ENCODE measurements around the gene BICD1.
A peak's percentile ranks its signal among the peaks of the same experiment; 100 is the strongest.

The BICD1 gene

DNA sequence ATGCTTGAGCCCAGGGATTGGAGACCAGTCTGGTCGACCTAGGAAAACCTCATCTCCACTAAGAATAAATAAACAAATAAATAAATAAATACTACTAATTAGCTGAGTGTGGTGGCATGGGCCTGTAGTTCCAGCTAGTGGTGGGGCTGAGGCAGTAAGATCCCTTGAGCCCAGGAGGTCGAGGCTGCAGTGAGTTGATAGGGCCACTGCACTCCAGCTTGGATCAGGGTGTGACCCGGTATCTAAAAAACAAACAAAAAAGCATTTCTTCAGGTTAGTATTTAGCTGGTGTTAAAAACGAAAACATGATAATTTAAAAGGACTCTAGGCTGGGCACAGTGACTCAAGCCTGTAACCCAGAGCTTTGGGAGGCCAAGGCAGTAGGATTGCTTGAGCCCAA is 291.5 kb downstream of the BICD1 start:
- no peaks in the 10 kb centered on the region for H3K9me3 ChIP-seq (ENCODE audit: severe bottlenecking)
- H3K36me3 ChIP-seq = no peaks in the 10 kb centered on the region
- no peak overlapping the region for H3K27ac ChIP-seq
- no peaks in the 10 kb centered on the region for H3K27me3 ChIP-seq (ENCODE audit: insufficient read depth, low read depth, severe bottlenecking)
- TF ChIP-seq, protein P1, sequence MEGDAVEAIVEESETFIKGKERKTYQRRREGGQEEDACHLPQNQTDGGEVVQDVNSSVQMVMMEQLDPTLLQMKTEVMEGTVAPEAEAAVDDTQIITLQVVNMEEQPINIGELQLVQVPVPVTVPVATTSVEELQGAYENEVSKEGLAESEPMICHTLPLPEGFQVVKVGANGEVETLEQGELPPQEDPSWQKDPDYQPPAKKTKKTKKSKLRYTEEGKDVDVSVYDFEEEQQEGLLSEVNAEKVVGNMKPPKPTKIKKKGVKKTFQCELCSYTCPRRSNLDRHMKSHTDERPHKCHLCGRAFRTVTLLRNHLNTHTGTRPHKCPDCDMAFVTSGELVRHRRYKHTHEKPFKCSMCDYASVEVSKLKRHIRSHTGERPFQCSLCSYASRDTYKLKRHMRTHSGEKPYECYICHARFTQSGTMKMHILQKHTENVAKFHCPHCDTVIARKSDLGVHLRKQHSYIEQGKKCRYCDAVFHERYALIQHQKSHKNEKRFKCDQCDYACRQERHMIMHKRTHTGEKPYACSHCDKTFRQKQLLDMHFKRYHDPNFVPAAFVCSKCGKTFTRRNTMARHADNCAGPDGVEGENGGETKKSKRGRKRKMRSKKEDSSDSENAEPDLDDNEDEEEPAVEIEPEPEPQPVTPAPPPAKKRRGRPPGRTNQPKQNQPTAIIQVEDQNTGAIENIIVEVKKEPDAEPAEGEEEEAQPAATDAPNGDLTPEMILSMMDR (IDR thresholded peaks at IDR 0.05; ENCODE audit: low read depth, low read length) = no peak
- no peak overlapping the region for H3K4me3 ChIP-seq (ENCODE audit: low read depth, low read length)
- no peak for DNase-seq

DNA sequence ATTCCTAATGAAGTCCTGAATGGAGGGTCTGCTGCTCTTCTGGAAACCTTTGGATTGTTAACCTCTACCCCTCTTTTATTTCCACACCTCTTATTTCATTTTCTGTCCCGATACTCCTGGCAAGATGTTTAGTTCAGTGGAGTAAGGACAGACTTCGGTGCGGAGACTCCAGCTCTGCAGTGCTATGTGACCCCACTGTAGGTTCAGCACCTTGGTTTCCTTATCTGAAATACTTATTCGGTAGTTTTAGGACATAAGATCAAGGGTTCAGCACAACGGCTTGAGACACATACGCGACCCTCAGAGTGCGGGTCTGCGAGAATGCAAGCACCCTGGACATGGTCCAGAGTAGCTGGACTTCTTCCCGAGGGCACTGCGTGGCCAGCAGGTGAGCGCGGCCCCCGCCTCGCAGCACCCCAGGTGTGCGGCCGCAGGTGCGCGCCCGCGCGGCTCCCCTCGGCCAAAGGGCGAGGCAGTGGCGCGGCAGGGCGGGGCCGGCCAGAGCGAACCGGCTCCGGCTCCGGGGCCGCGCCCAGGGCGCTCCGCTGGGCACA is 292.2 kb downstream of the BICD1 start:
- Histone ChIP-seq H3K9me3 (ENCODE audit: severe bottlenecking) (no peaks in the 10 kb centered on the region), H3K36me3 (no peaks in the 10 kb centered on the region), H3K27me3 (ENCODE audit: insufficient read depth, low read depth, severe bottlenecking) (no peaks in the 10 kb centered on the region), H3K4me3 (ENCODE audit: low read depth, low read length) (peak overlapping the region; percentile 77), H3K27ac (no peak overlapping the region)
- TF ChIP-seq, protein P1 (IDR thresholded peaks at IDR 0.05; ENCODE audit: low read depth, low read length) = no peak
- no peak for DNase-seq

DNA sequence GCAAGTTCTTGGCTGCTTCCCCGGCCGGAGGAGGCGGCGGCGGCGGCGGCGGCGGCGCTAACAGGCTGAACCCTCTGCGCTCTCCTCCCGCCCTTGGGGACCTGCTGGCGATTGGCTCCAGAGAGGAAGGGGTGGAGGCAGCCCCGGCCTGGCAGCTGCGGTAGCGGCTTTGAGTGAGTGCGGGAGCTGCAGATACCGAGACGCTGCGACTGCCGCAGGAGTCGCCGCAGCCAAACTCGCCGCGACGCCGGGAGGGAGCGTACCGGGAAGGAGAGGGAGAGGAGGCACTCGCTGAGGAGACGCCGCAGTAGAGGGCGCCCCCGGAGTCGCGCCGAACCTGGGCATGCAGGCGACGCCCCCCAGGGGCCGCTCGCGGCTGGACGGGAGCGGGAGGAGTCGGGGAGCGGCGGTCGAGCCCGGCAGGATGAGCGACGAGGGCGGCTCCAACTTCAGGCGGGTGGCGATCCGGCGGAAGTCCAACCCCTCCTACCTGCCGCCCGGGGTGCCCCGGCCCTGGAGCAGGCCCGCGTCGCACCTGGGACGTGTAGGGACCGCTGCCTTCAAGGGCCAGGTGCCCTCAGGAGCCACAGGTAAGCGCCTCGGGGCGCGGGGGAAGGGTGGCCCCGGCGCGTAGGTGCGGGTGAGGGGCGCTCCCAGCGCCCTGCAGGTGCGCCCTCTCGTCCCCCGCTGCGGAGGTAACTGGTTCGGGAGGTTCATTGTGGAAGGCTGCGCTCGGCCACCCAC is 292.9 kb downstream of the BICD1 start, which contains the start of gene FGD4:
FGD4 (plus strand) TSS at position 189 of the 744 bp plus-strand sequence.
- peak; percentile 87 for DNase-seq
- Histone ChIP-seq H3K36me3 (no peaks in the 10 kb centered on the region), H3K9me3 (ENCODE audit: severe bottlenecking) (no peaks in the 10 kb centered on the region), H3K27me3 (ENCODE audit: insufficient read depth, low read depth, severe bottlenecking) (no peaks in the 10 kb centered on the region), H3K27ac (peak within 1 kb of the TSS; percentile 25), H3K4me3 (ENCODE audit: low read depth, low read length) (peak within 1 kb of the TSS; percentile 77)
- TF ChIP-seq, protein P1 (IDR thresholded peaks at IDR 0.05; ENCODE audit: low read depth, low read length) = peak; percentile 72

GRCh38 chr12:32400114-32400672 is 293.5 kb downstream of the BICD1 start:
- H3K9me3 ChIP-seq (ENCODE audit: severe bottlenecking) = no peaks in the 10 kb centered on the region
- peak overlapping the region; percentile 77 for H3K4me3 ChIP-seq (ENCODE audit: low read depth, low read length)
- no peaks in the 10 kb centered on the region for H3K36me3 ChIP-seq
- H3K27ac ChIP-seq = peak overlapping the region; percentile 25
- TF ChIP-seq, protein P1 (IDR thresholded peaks at IDR 0.05; ENCODE audit: low read depth, low read length) = no peak
- DNase-seq = peak; percentile 21
- H3K27me3 ChIP-seq (ENCODE audit: insufficient read depth, low read depth, severe bottlenecking) = no peaks in the 10 kb centered on the region

GRCh38 chr12:32400866-32401265 is 294.2 kb downstream of the BICD1 start:
- Histone ChIP-seq H3K27ac (no peak overlapping the region), H3K36me3 (no peaks in the 10 kb centered on the region), H3K27me3 (ENCODE audit: insufficient read depth, low read depth, severe bottlenecking) (no peaks in the 10 kb centered on the region), H3K4me3 (ENCODE audit: low read depth, low read length) (no peak overlapping the region), H3K9me3 (ENCODE audit: severe bottlenecking) (no peaks in the 10 kb centered on the region)
- TF ChIP-seq, protein P1 (IDR thresholded peaks at IDR 0.05; ENCODE audit: low read depth, low read length) = no peak
- no peak for DNase-seq
